Stimulated activated naive CD8-positive, alpha-beta T cell treated with anti-CD3 and anti-CD28 coated beads, Interleukin-15, Interleukin-2, amounts not matched to agents 100 U/mL and 50 U/mL, for 24 hours (primary cell): Measurements from ENCODE around the gene PIK3R1.
A peak's percentile ranks its signal among the peaks of the same experiment; 100 is the strongest.
"Not testable (repeated sequence)": the region's sequence is repeated elsewhere in the genome, so short reads cannot be mapped to it uniquely, and the experiment has no call there.

Source experiments
- ATAC-seq: fragments of 150-1000 bp; cut with Tn5 transposase; one replicate; pipeline ENCODE4 v1.10.0; 2021
- DNase-seq: peaks from one replicate; pipeline ENCODE4 v3.0.0; 2021

The PIK3R1 gene

GRCh38 chr5:68193481-68194036, 22.0 kb upstream of the PIK3R1 start:
- DNase-seq (no peak), ATAC-seq (no peak)

- DNase-seq: no peak
- ATAC-seq: peak; percentile 28
These were observed 21.2 kb upstream of the PIK3R1 start for GRCh38 chr5:68194386-68194785.

GRCh38 chr5:68195137-68195536, 20.4 kb upstream of the PIK3R1 start:
- DNase-seq (no peak), ATAC-seq (no peak)

DNA sequence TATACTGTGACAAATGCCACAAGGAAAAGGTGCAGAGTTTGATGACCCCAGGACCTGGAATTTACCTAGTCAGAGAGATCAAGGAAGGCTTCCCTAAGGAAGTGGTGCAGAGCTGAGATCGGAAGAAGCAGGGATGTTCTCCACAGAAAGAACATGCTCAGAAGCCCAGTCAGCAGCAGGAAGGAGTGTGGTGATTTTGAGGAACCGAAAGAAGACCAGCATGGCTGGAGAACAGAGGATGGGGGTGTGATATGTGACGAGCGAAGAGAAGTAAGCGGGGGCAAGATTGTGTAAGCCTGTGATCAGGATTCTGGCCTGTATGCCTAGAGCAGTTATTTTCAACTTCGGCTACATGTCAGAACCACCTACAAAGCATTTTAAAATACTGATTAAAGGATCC, 18.7 kb upstream of the PIK3R1 start:
- DNase-seq (no peak), ATAC-seq (no peak)

DNA sequence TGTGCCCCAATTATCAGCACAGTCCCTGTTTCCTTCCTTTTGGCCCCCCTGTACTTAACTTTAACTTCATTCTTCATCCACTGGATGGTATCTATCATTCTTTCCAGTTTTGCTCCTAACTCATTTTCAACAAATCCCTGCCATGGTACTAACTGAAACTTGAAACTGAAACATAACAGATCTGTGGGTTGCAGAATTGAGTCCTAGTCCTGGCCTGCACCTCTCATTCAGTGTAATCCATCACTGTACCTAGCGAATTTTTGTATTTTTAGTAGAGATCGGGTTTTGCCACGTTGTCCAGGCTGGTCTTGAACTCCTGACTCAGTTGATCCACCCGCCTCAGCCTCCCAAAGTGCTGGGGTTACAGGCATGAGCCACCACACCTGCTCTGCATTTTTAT, 15.3 kb upstream of the PIK3R1 start:
- ATAC-seq: no peak
- no peak for DNase-seq

DNA sequence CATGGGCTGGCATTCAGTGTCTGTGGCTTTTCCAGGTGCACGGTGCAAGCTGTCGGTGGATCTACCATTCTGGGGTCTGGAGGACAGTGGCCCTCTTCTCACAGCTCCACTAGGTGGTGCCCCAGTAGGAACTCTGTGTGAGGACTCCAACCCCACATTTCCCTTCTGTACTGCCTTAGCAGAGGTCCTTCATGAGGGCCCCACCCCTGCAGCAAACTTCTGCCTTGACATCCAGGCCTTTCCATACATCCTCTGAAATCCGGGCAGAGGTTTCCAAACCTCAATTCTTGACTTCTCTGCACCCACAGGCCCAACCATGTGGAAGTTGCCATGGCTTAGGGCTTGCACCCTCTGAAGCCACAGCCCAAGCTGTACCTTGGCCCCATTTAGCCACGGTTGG, 4.9 kb upstream of the PIK3R1 start:
- not testable (repeated sequence) for ATAC-seq, DNase-seq

DNA sequence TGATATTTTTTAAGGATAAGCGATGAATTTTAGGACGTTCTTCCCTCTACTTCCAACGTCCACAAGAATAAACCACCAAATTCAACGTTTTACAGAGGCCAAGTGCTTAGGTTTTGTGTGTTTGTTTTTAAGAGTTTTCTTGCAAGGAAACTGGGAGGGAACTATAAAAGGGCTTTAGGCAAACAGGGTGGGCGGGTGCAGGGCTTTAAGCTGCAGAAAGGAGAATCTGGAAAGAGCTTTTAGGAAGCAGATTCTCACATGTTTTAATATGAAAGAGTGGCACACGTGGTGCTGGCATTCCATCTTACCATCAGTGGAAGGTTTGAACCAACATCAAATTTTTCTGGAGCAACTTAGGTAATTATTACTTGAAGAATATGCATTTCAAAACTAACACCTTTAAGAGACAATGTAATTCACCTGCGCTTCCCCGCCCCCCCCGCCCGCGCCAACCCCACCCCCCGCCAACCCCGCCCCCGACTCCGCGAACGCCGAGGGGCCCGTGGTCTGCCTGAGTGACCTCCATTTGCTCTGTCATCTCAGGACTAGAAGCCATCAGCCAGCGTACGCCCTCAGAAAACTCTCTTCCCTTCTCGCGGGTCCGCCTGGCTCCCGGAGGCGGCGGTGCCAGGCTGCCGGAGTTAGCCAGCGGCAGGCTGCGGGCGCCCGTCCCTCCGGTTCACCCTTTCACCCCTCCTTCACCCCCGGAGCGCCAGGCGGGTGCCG, 911 bp upstream of the PIK3R1 start:
- ATAC-seq (no peak), DNase-seq (no peak)

DNA sequence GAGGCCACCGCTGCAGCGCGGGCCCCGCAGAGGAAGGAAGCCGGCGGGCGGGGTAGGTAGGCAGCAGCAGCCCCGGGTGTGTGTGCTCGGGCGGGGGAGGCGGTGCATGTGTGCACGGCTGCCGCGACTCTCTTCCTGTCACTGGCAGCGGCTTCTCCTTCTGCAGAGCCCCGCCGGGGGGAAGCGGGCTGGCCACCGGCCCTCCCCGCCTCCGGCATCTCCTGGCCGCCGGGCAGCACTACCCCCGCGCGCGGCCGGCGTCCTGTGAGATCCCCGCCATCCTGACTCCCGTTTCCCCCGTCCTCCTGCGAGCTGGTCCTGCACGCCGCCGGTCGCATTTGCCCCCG, 315 bp downstream of the PIK3R1 start:
- no peak for DNase-seq
- ATAC-seq: peak; percentile 60

- peak; percentile 15 for ATAC-seq
- DNase-seq: peak; percentile 70
These were observed 890 bp downstream of the PIK3R1 start for GRCh38 chr5:68216245-68217046.

DNA sequence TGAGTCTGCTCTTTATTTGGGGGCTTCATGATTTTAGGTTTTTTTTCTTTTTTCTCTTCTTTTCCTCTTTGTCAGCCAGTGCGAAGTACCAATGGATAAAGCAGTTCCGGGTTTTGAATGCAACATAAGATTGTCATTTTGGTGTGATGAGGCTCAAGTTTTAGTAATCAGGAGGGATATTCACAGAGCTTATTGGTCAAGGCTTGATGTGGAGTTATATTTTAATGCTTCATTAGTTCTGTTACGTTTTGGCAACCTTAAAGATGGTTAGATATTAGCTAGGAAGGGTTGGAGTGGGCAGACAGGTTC, 1.4 kb downstream of the PIK3R1 start:
- no peak for DNase-seq
- ATAC-seq: no peak

GRCh38 chr5:68217528-68217927, 2.0 kb downstream of the PIK3R1 start:
- ATAC-seq (no peak), DNase-seq (no peak)

GRCh38 chr5:68219161-68219816, 3.7 kb downstream of the PIK3R1 start:
- no peak for DNase-seq
- ATAC-seq: no peak

DNA sequence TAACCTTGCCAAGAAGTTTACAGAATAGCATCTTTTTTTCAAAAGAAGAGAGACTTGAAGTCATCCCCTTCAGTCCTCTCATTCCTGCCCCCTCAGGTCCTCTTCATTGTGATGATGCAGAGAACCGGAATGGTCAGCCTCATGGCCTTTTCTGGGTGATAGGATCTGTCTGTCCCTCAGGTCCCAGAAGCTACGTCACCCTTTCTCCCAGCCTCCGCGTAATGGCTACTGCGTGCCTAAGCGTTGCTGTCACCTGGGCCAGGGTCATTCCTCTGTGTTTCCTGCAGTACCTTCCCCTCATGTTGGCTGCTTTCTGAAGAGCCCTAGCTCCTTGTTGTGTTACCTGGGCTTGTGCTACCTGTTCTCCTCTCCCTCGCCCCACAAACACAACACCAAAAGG, 4.7 kb downstream of the PIK3R1 start:
- DNase-seq: no peak
- ATAC-seq: no peak

- no peak for ATAC-seq
These were observed 5.4 kb downstream of the PIK3R1 start for GRCh38 chr5:68220914-68221313.

DNA sequence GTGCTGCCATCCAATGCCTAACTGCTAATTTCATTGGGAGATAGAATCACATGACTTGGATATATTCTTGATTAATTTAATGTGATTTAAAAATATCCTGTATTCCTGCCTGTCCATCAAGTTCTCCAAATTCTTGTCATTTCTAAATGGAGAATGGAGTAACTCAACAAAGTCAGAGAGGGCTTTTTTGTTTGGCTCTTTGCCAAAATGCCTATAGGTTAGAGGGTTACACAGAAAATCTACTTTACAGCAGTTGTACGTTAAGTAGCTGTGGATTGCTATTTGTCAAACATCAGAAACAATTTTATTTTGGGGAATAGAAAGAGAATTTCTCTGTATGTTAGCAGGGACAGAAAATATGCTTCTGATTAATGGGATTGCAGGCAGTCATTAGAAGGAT, 5.9 kb downstream of the PIK3R1 start:
- no peak for ATAC-seq
- no peak for DNase-seq

More at GRCh38 chr5:68220914-68221313, 5.4 kb downstream of the PIK3R1 start:
- no peak for DNase-seq

GRCh38 chr5:68222310-68222709, 6.8 kb downstream of the PIK3R1 start:
- DNase-seq: no peak
- no peak for ATAC-seq

GRCh38 chr5:68222824-68223354, 7.3 kb downstream of the PIK3R1 start:
- ATAC-seq (no peak), DNase-seq (no peak)

DNA sequence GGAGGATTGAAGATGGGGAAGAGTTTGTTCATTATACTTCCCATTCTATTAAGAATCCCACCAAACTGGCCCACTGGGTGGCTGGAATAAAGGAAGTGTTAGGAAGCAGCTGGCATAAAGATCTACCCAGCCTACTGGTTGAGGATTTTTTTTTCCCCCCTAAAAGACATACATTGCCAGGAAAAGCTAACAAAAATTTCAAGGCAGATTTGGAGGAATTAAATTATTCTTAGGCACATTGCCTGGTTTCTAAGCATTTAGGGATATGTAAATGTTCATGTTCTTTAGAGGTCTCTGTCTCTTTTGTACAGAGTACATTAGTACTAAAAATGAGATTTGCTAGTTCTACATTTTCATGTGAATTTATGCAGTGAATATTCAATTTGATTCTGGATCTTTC, 8.3 kb downstream of the PIK3R1 start:
- DNase-seq (no peak), ATAC-seq (no peak)

- no peak for ATAC-seq
- no peak for DNase-seq
These were observed 9.1 kb downstream of the PIK3R1 start for GRCh38 chr5:68224509-68225187.

DNA sequence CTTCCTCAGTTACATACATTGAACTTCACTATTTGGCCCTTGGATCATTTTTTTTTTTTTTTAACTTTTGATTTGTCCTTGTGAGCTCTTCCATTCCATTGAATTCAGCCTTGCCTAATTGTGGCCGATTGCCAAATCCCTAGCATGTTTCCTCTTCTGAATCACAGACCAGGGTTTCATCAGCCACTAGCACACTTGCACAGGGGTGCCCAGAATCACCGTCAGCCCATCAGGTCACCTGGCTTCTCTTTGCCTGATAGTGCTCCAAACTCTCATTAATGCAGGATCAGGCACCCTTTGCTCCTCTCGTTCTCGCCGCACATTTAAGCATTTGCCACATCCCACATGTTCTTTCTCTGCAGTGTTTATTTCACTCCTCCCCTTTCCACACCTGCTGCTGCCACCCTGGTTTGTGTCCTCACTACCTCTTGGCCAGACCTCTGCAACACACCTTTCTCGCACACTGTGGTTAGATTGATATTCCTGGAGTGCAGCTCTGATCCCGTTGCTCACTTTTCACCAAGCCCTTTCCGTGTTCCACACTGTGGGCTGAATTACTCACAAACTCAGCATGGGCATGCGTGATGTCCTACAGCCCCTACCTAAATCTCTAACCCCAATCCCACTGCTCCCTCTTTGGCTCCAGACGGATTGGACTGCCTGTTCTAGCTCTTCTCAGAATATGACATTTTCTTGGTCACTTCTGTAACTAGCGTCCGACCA, 9.8 kb downstream of the PIK3R1 start:
- no peak for ATAC-seq

GRCh38 chr5:68225911-68226545, 10.5 kb downstream of the PIK3R1 start:
- ATAC-seq: no peak
- DNase-seq: no peak

More for the DNA sequence above, 9.8 kb downstream of the PIK3R1 start:
- no peak for DNase-seq
